ENCODE measurements around the gene NDRG3. TPM values are rescaled to one million over a fixed set of nuclear protein-coding genes. Genes with fewer than 3 reads are reported as not detected.

Gene NDRG3
- polyA plus RNA-seq, 2 of the 4 experiments (the other 2 are of a cell fraction), result 30.6 to 34.4 TPM

DNA sequence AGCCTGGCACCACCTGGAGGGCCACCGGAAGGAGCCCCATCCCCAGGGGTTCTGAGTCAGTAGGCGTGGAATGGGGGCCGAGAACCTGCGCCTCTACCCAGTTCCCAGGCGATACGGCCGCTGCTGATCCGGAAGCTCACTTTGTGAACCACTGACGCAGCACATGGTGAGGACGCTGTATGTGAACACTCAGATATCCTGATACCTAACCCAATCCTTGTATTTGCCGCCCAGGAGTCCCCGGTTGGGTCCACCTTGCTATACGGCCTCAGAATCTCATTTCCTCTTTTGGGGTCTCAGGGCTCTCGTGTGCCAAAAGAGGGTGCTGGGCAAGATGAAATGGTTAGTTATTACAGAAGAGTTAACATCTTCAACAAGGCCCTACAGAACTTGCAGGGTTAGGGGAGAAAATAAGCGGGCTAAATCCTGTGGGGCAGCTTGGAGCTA lies 140.9 kb downstream of the NDRG3 start:
- peaks cover 22% of the 10 kb centered on the region for H3K4me1 ChIP-seq
- H3K4me2 ChIP-seq, result peak overlapping the region; percentile 86
- H3K9me3 ChIP-seq, result no peaks in the 10 kb centered on the region
- POLR2A ChIA-PET, result interaction anchor here (1.1 to 1.4 kb wide), 2 partner anchors 9 to 16 kb away, joined by 3 to 5 read pairs; no protein-coding TSS in a partner anchor
- H3K4me3 ChIP-seq, result peak overlapping the region; percentile 35; the same call in 2 of the 3 replicates
- FAIRE-seq, result no peak
- WGBS (ENCODE audit: missing lambda C conversion rate), result 49% methylated on average over 15 of the region's 15 CpGs
- DNase-seq (ENCODE audit: low read depth in 1 of 2, low spot score in 1 of 2), result no peak
- CTCF ChIA-PET, result interaction anchor here (0.6 to 4.3 kb wide), 42 partner anchors 7 to 449 kb away, joined by 3 to 54 read pairs (median 4); partner anchors contain the start of genes DSN1 and TGIF2
- ATAC-seq, result peak; percentile 1 to 8; a peak in 3 of 6 replicates
- H3K27ac ChIP-seq, result peak overlapping the region; percentile 78 to 82
- no peak for TF ChIP-seq HDAC2 (IDR thresholded peaks at IDR 0.05)
- no peak for TF ChIP-seq FOSB (CRISPR knock-in tag; IDR thresholded peaks at IDR 0.05)
- no peak for TF ChIP-seq BCL3 (IDR thresholded peaks at IDR 0.05)
- no peak for TF ChIP-seq NPAS2 (CRISPR knock-in tag; IDR thresholded peaks at IDR 0.05; ENCODE audit: borderline replicate concordance)

Small RNA genes within 50 kb of the gene (small RNA-seq; reads per million reads assigned to genes)
- 0 reads per million in 6 experiments for gene RF00019

Other genes with a start within 250 kb of the NDRG3 start
- gene MYL9, start 204.6 kb downstream of the NDRG3 start, polyA plus RNA-seq (2011; rRNA removed), result 1.9 and 2.2 TPM in 2 replicates
- 29.5 to 37.3 TPM (median 34.0 TPM) in 3 replicates for gene MYL9, start 204.6 kb downstream of the NDRG3 start, polyA plus RNA-seq (2017; fragmentation: RNase III; extraction: RNeasy Plus Mini Kit Qiagen cat#74134 plus additional on column Dnase treatment)
- 5.1 and 5.5 TPM in 2 replicates for gene TGIF2, start 172.5 kb downstream of the NDRG3 start, polyA plus RNA-seq (2011; rRNA removed)
- 4.0 to 4.9 TPM (median 4.1 TPM) in 3 replicates for gene TGIF2, start 172.5 kb downstream of the NDRG3 start, polyA plus RNA-seq (2017; fragmentation: RNase III; extraction: RNeasy Plus Mini Kit Qiagen cat#74134 plus additional on column Dnase treatment)
- gene RAB5IF, start 140.3 kb downstream of the NDRG3 start, polyA plus RNA-seq (2011; rRNA removed), result 344 and 345 TPM in 2 replicates
- gene RAB5IF, start 140.3 kb downstream of the NDRG3 start, polyA plus RNA-seq (2017; fragmentation: RNase III; extraction: RNeasy Plus Mini Kit Qiagen cat#74134 plus additional on column Dnase treatment), result 234 to 255 TPM (median 246 TPM) in 3 replicates
- gene SLA2, start 99.9 kb downstream of the NDRG3 start, polyA plus RNA-seq (2011; rRNA removed), result 0.04 and 0.06 TPM in 2 replicates
- 0.03 TPM in 1 of 3 replicates, not detected in the others for gene SLA2, start 99.9 kb downstream of the NDRG3 start, polyA plus RNA-seq (2017; fragmentation: RNase III; extraction: RNeasy Plus Mini Kit Qiagen cat#74134 plus additional on column Dnase treatment)
- 32.9 and 41.3 TPM in 2 replicates for gene DSN1, start 27.7 kb upstream of the NDRG3 start, polyA plus RNA-seq (2011; rRNA removed)
- 37.4 to 38.2 TPM (median 37.9 TPM) in 3 replicates for gene DSN1, start 27.7 kb upstream of the NDRG3 start, polyA plus RNA-seq (2017; fragmentation: RNase III; extraction: RNeasy Plus Mini Kit Qiagen cat#74134 plus additional on column Dnase treatment)
- gene TLDC2, start 130.0 kb upstream of the NDRG3 start, polyA plus RNA-seq (2011; rRNA removed), result 0.09 and 0.17 TPM in 2 replicates
- gene TLDC2, start 130.0 kb upstream of the NDRG3 start, polyA plus RNA-seq (2017; fragmentation: RNase III; extraction: RNeasy Plus Mini Kit Qiagen cat#74134 plus additional on column Dnase treatment), result 0.04 TPM in 1 of 3 replicates, not detected in the others
- gene SAMHD1, start 205.6 kb upstream of the NDRG3 start, polyA plus RNA-seq (2011; rRNA removed), result 9.8 and 10.0 TPM in 2 replicates
- 11.1 to 13.0 TPM (median 11.7 TPM) in 3 replicates for gene SAMHD1, start 205.6 kb upstream of the NDRG3 start, polyA plus RNA-seq (2017; fragmentation: RNase III; extraction: RNeasy Plus Mini Kit Qiagen cat#74134 plus additional on column Dnase treatment)

Data from A549 (cell line).